Activated CD4-positive, alpha-beta T cell treated with anti-CD3 and anti-CD28 coated beads for 1 hour (primary cell): ENCODE data around the gene HIGD1B.

ENCODE experiments used
- DNase-seq: peaks from one replicate; pipeline ENCODE4 v3.0.0-alpha.2; 2020

Gene HIGD1B

DNA sequence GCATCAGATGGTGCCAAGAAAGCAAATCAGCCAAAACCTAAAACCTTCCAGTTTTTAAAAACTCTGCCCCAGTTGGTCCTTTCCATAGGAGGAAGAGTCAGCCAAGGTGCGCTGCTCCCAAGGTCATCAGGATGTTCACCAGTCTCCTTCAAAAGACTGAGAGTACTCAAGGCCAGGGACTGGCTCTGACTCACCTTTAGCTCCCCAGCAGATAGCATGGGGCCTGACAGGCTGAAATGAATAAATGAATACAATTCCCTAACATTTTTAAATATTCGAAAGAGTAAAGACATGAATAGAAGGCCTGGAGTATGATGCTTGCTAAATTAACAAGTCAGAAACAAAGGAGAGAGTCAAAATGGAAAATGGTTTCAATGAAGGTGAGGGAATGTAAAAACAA lies 32.4 kb downstream of the HIGD1B start:
- DNase-seq, result no peak

DNA sequence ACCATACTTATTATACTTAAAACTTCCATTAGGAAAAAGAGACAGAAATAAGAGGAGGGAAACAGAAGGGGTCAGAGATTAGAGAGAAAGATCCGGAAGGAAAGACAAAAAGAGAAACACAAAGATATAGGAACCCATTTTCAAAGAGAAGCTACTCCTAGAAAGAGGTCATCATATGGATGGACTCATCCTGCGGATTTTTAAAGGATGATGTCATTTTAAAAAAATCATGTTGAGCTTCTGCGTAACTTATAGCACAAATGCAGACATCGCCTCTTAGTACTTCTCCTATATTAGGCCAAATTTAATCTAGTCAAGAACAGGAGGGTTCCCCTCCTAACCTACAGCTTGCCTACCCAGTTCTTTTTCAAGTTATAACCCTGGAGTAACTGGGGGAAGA lies 33.5 kb downstream of the HIGD1B start:
- DNase-seq, result no peak

DNA sequence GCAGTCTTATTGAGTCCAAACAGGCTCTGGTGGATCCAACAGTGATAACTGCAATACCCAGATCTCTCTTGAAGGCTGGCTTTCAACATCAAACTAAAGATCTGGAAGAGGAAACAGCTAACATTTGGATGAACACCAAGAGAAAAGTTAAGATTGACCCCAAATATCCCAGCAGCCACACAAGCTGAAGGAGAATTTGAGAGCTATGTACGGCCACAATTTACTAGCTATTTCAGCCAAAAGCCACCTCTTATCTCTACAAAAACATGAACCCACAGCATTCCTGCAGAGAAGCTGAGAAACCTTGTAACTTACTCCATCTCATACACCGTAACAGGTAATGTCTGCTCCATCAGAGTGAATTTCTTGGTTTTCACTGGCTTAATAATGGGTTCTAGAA lies 37.3 kb downstream of the HIGD1B start:
- DNase-seq, result no peak

DNA sequence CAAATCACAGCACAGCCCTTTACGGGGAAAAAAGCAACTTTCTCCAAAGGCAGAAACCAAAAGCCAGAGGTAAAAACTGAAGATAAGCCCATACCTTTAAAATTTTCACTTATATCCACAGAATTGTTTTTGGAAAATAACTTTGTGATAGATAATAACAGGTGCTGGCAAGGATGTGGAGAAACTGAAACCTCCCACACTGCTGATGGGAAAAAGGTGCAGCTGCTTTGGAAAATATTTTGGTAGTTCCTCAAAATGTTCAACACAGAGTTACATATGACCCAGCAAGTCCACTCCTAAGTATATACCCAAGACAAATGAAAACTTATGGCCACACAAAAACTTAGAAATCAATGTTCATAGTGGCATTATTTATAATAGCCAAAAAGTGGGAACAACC lies 39.3 kb downstream of the HIGD1B start:
- no peak for DNase-seq

DNA sequence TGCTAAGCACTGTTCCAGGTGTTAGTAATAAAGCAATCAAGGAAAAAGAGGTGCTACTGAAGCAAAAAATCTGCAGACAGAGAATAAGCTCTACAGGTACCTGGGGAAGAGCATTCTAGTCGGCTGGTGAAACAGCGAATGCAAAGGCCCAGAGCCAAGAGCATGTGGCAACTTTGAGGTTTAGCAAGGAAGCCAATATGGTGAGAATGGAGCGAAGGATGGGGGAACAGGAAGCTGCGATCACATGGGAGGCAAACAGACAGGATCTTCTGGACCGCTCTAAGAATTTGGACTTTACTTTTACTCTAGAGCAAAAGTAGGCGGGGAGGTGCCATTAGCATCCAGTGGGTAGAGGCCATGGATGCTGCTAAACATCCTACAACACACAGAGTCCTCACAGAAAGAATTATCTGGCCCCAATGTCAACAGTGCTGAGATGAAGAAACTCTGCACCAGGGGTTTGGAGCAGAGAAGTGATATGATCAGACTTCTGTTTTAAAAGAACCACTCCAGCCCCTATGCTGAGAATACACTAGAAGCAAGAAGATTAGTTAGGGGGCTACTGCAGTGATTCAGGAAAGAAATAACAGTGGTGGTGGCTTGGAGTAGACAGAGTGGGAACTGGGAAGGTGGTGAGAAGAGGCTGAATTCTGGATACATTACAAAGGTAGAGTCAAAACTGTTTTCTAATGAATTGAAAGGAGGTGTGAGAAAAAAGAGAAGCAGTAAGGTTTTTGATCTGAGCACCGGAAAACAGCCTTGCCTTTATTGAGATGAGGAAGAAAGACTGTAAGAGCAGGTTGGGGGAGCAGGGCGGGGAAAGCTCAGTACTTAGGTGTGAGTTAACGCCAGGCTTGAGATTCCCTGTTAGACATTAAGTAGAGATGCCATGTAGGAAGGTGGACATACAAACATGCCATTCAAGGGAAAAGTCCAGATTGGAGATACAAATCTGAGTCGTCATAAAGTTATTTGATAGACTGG lies 40.6 kb downstream of the HIGD1B start:
- no peak for DNase-seq

DNA sequence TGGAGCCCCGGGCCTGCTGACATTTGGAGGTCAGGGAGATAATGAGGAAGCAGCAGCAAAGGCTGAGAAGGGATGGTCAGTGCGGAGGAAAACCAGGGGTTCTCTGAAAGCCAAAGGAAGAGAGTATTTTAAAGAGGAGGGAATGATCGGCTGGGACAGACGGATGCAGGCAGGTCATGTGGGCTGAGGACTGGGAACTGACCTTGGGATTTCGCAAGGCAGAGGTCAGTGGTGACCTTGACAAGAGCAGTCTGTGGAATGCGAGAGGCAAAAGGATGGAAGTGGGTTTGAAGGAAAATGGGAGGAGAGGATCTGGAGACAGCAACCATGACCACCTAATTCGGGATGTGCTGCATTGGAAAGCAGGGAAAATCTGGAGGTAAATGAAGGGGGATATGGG lies 41.3 kb downstream of the HIGD1B start:
- no peak for DNase-seq

DNA sequence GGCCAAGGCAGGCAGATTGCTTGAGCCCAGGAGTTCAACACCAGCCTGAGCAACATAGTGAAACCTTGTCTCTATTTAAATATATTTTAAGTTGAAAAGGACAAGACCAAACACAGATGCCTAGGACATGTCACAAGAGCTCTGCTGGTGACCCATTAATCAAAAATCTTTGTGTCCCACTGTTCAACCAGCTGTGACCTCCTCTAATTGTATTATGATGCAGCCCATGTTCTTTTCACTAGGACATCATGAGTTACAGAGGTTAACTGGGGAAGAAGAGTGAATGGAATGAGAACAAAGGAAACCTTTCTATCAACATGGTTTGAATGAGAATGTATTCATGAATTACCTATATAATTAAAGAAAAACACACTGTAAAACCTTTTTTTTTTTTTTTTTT lies 44.6 kb downstream of the HIGD1B start:
- DNase-seq, result no peak

DNA sequence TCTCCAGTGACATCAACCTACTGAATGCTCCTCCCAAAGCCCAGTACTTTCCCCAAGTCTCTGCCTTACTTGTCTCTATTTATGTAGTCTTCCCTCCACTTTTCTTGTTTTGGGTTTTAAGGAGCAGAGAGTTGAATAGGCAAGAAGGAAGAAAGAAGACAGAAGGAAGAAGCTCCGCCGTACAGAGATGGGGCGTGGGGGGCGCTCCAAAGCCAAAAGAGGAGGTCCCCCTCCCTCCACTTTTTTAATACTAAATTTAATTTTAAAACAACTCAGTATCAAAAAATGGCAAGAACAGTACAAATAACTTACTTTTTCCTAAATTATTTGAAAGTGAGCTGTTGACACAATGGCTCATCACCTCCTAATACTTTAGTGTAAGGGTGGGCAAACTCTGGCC lies 47.0 kb downstream of the HIGD1B start:
- no peak for DNase-seq

DNA sequence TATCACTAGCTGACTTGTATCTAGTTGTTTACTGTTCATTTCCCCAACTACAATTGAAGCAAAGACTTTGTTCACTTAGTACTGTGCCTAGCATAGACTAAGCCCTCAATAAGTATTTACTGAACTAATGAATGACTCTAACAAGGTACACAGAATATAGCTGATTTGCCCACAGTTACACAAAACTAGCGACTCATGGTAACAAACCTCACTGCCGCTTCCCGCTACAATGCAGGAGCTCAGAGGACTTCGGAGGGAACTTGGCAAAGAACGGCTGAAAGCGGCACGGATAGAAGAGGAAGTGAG lies 51.0 kb downstream of the HIGD1B start:
- no peak for DNase-seq

DNA sequence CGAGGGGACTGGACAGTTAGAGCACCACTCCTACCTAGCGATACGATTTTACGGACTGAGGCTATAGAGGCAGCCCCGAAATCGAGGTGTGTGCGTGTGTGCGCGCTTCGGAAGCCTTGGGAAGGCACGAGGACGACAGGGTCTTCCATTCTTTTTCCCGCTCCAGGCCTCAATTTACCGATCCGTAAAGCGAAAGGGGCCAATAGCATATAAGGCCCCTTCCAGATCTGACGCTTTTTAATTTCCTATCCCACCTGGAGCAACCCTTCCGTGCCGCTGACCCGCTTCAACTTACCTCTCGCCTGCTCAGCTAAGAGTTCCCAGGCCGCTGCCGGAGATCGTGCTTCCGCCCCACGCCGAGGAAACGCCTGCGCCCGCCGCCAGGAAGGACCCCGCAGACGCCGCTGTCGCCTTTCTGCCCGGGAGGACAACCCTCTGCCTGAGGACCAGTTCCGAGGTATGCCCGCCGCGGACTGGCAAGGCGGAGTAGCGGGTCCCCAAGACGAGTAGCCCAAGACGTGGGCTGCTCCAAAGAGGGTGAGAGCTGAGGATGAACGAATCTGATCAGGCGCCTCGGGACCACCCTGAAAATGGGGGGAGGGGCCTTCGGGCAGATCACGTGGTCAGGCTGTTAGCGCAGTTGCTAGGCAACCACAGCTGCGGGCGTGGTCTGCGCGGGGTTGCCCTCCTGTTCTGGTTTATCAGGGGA lies 51.5 kb downstream of the HIGD1B start, which contains the start of gene EFTUD2:
Gene EFTUD2 (minus strand): TSS at position 372 of the 709 bp plus-strand sequence. CDS start 4,924 bp downstream, outside the sequence.
- DNase-seq, result peak; percentile 91
